ENCODE data around the gene GJD2.

Gene GJD2

DNA sequence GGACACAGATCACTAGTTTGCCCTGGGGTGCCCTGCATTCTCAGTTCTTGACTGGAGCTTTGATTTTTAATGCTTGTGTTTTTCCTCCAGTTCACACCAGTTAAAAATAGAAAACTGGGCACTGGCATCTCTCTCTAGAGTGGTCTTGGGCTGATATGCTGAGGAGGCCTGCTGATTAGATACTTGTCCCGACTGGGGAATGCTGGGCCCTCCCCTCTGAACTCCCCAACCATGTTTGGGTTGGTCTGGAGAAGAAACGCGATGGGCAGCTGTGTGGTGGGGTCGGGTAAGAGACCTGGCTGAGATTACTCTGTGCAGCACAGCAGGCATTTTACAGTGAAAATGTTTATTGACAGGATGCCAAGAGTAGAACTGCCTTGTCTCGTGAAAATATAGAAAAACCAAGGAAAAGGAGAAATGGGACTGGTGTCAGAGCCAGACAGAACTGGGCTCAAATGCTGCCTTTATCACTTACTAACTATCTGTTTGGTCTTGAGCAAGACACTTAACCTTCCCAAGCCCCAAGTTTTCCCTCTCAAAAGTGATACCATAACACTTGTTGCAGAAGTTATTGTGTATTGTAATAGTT lies 42.1 kb upstream of the GJD2 start:
- Histone ChIP-seq H3K27ac (ENCODE audit: extremely low read depth, low read depth, low read length) (no peak overlapping the region), H3K9me3 (ENCODE audit: control insufficient read depth, insufficient read depth, low read depth, low read length) (no peaks in the 10 kb centered on the region), H3K36me3 (ENCODE audit: control insufficient read depth in 2 of 2, insufficient read depth in 1 of 2, low read length in 2 of 2) (no peaks in the 10 kb centered on the region), H3K4me3 (ENCODE audit: low read depth, low read length) (no peak overlapping the region), H3K4me1 (ENCODE audit: control insufficient read depth, insufficient read depth, low read length) (no peaks in the 10 kb centered on the region)
- CTCF ChIA-PET = interaction anchor here (0.6 kb wide), 1 partner anchor 623 kb away, joined by 6 read pairs; no protein-coding TSS in a partner anchor
- POLR2A ChIA-PET = no interaction called here
- TF ChIP-seq SCRT2 (tag by site-specific recombination; IDR thresholded peaks at IDR 0.05) (peak; percentile 56), ZNF354C (tag by site-specific recombination; IDR thresholded peaks at IDR 0.05; ENCODE audit: borderline replicate concordance, low read depth) (no peak), KLF16 (tag by site-specific recombination; IDR thresholded peaks at IDR 0.05) (no peak)

DNA sequence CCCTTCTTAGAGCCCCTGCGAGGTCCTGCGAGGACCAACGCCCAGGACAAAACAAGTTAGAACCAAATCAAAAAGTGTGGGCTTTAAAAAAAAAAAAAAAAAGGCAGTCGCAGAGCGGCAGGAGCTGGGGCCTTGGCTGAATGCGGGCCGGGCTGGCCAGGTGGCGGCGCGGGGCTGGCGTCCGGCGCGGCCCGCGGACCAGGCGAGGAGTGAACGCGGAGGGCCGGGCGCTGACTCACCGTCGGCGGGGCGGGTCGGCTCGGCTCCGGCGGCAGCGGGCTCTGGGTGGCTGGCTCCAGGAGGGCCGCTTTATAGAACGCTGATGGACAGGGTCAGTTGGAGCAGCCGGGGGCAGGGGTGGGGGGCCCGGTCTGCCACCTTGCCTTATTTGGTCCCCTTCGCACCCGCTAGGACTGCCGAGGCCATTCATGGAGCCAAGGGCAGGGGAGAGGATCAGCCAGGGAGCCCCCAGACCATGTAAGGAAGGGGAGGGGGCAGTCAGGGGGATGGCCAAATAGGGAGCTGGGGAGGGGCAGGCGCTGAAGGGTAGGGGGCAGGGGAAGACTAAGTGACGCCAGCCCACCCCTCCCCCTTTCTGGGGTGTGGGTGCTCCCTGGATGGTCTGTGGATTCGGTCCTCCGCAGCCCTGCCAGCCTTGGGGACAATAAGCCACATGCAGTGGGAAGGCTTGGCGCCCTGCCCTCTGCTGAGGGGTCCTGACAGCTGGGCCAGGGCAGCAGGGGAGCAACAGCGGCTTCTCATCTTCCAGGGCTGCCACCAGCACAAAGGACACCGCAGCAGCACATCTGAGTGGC lies 40.7 kb upstream of the GJD2 start, which contains the start of gene ACTC1:
Gene ACTC1, minus strand, starts transcription at position 283 of the 815 bp plus-strand sequence. CDS start 741 bp downstream, outside the sequence.
- Histone ChIP-seq H3K9me3 (ENCODE audit: control insufficient read depth, insufficient read depth, low read depth, low read length) (no peaks in the 10 kb centered on the region), H3K4me3 (ENCODE audit: low read depth, low read length) (peak within 1 kb of the TSS; percentile 11; the same call in 1 of the 2 replicates), H3K36me3 (ENCODE audit: control insufficient read depth in 2 of 2, insufficient read depth in 1 of 2, low read length in 2 of 2) (no peaks in the 10 kb centered on the region), H3K4me1 (ENCODE audit: control insufficient read depth, insufficient read depth, low read length) (no peaks in the 10 kb centered on the region), H3K27ac (ENCODE audit: extremely low read depth, low read depth, low read length) (no peak within 1 kb of the TSS)
- ChIA-PET CTCF (no interaction called here), POLR2A (no interaction called here)
- TF ChIP-seq ZNF544 (tag by site-specific recombination; IDR thresholded peaks at IDR 0.05) = no peak
- TF ChIP-seq ZNF335 (tag by site-specific recombination; conservative IDR thresholded peaks at IDR 0.05) = peak; percentile 28; the same call in 1 of the 2 replicates
- TF ChIP-seq, protein P1, sequence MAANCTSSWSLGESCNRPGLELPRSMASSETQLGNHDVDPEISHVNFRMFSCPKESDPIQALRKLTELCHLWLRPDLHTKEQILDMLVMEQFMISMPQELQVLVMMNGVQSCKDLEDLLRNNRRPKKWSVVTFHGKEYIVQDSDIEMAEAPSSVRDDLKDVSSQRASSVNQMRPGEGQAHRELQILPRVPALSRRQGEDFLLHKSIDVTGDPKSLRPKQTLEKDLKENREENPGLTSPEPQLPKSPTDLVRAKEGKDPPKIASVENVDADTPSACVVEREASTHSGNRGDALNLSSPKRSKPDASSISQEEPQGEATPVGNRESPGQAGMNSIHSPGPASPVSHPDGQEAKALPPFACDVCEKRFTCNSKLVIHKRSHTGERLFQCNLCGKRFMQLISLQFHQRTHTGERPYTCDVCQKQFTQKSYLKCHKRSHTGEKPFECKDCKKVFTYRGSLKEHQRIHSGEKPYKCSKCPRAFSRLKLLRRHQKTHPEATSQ (tag by site-specific recombination; IDR thresholded peaks at IDR 0.05) = no peak
- no peak for TF ChIP-seq ZNF626 (tag by site-specific recombination; IDR thresholded peaks at IDR 0.05)
- TF ChIP-seq, protein P2, sequence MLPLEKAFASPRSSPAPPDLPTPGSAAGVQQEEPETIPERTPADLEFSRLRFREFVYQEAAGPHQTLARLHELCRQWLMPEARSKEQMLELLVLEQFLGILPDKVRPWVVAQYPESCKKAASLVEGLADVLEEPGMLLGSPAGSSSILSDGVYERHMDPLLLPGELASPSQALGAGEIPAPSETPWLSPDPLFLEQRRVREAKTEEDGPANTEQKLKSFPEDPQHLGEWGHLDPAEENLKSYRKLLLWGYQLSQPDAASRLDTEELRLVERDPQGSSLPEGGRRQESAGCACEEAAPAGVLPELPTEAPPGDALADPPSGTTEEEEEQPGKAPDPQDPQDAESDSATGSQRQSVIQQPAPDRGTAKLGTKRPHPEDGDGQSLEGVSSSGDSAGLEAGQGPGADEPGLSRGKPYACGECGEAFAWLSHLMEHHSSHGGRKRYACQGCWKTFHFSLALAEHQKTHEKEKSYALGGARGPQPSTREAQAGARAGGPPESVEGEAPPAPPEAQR (tag by site-specific recombination; IDR thresholded peaks at IDR 0.05) = no peak

DNA sequence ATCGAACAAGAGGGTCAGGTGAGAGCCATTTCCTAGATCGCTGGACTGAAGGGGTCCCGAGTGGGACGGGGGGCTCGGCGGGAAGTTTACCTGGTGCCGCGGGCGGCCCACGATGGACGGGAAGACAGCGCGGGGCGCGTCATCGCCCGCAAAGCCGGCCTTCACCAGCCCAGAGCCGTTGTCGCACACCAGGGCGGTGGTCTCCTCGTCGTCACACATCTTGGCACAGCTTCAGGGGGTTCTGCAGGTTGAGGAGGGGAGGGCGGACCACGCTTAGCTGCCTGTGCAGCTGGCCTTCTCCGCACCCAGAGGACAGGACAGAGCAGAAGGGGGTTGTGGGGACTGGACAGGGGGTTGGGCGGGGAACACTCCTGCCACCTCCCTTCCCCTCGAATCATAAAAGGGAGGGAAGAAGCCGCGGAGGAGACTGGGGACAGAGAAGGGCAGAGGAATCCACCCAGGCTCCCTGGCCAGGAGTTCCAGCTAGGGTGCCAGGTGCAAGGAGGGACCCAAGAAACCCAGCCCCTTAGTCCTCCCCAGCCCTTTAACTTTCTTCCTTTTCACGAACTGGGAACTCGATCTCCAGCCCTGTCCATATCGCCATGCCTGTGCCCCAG lies 39.9 kb upstream of the GJD2 start:
- no peak overlapping the region for H3K4me3 ChIP-seq (ENCODE audit: low read depth, low read length)
- POLR2A ChIA-PET = no interaction called here
- TF ChIP-seq ZSCAN30 (tag by site-specific recombination; IDR thresholded peaks at IDR 0.05) = no peak
- TF ChIP-seq ZNF266 (tag by site-specific recombination; IDR thresholded peaks at IDR 0.05; ENCODE audit: low read depth) = no peak
- no peak for TF ChIP-seq ZNF473 (tag by site-specific recombination; IDR thresholded peaks at IDR 0.05)
- no peak for TF ChIP-seq ZNF10 (tag by site-specific recombination; IDR thresholded peaks at IDR 0.05)
- TF ChIP-seq, protein P3, sequence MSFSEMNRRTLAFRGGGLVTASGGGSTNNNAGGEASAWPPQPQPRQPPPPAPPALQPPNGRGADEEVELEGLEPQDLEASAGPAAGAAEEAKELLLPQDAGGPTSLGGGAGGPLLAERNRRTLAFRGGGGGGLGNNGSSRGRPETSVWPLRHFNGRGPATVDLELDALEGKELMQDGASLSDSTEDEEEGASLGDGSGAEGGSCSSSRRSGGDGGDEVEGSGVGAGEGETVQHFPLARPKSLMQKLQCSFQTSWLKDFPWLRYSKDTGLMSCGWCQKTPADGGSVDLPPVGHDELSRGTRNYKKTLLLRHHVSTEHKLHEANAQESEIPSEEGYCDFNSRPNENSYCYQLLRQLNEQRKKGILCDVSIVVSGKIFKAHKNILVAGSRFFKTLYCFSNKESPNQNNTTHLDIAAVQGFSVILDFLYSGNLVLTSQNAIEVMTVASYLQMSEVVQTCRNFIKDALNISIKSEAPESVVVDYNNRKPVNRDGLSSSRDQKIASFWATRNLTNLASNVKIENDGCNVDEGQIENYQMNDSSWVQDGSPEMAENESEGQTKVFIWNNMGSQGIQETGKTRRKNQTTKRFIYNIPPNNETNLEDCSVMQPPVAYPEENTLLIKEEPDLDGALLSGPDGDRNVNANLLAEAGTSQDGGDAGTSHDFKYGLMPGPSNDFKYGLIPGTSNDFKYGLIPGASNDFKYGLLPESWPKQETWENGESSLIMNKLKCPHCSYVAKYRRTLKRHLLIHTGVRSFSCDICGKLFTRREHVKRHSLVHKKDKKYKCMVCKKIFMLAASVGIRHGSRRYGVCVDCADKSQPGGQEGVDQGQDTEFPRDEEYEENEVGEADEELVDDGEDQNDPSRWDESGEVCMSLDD (tag by site-specific recombination; IDR thresholded peaks at IDR 0.05) = no peak
- no peak for TF ChIP-seq ZNF514 (tag by site-specific recombination; IDR thresholded peaks at IDR 0.05)
- no peak for TF ChIP-seq ZNF624 (tag by site-specific recombination; IDR thresholded peaks at IDR 0.05)
- no peak for TF ChIP-seq ZNF239 (tag by site-specific recombination; IDR thresholded peaks at IDR 0.05)
- no peak for TF ChIP-seq ZBTB48 (tag by site-specific recombination; IDR thresholded peaks at IDR 0.05)
- TF ChIP-seq, protein P4, sequence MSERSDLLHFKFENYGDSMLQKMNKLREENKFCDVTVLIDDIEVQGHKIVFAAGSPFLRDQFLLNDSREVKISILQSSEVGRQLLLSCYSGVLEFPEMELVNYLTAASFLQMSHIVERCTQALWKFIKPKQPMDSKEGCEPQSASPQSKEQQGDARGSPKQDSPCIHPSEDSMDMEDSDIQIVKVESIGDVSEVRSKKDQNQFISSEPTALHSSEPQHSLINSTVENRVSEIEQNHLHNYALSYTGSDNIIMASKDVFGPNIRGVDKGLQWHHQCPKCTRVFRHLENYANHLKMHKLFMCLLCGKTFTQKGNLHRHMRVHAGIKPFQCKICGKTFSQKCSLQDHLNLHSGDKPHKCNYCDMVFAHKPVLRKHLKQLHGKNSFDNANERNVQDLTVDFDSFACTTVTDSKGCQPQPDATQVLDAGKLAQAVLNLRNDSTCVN (tag by site-specific recombination; optimal IDR thresholded peaks at IDR 0.05) = no peak
- TF ChIP-seq FEZF1 (tag by site-specific recombination; IDR thresholded peaks at IDR 0.05) = no peak
- TF ChIP-seq OVOL3 (tag by site-specific recombination; IDR thresholded peaks at IDR 0.05) = no peak
- no peak for TF ChIP-seq TCF7L2 (IDR thresholded peaks at IDR 0.05; ENCODE audit: borderline replicate concordance, low read depth, low read length)
- TF ChIP-seq ZNF658 (tag by site-specific recombination; IDR thresholded peaks at IDR 0.05) = no peak
- no peak for TF ChIP-seq ZSCAN16 (tag by site-specific recombination; IDR thresholded peaks at IDR 0.05)
- TF ChIP-seq ZNF776 (tag by site-specific recombination; IDR thresholded peaks at IDR 0.05; ENCODE audit: borderline replicate concordance) = no peak

More for the DNA sequence above, 39.9 kb upstream of the GJD2 start:
- Histone ChIP-seq H3K36me3 (ENCODE audit: control insufficient read depth in 2 of 2, insufficient read depth in 1 of 2, low read length in 2 of 2) (no peaks in the 10 kb centered on the region), H3K27ac (ENCODE audit: extremely low read depth, low read depth, low read length) (no peak overlapping the region), H3K4me1 (ENCODE audit: control insufficient read depth, insufficient read depth, low read length) (no peaks in the 10 kb centered on the region), H3K9me3 (ENCODE audit: control insufficient read depth, insufficient read depth, low read depth, low read length) (no peaks in the 10 kb centered on the region)
- CTCF ChIA-PET = no interaction called here

Measured in HEK293 (cell line).